Endothelial cell of umbilical vein (primary cell): ENCODE data around the gene CCDC106. TPM values are rescaled to one million over a fixed set of nuclear protein-coding genes. Genes with fewer than 3 reads are reported as not detected.

Source experiments
- BruUV-seq: library from RNA; stranded (reverse); fragments of 400-500 nt; replicated peaks from 2 replicates; lab custom pipeline; 2021; lab: Mats Ljungman, UMichigan
- CTCF ChIA-PET: fragments of 300-600, 350-600 bp; sonication (Branson Sonifier 250); formaldehyde crosslinking; loops from one replicate; lab custom pipeline; 2021; ENCODE audit warnings: antibody characterized with exemption, inconsistent platforms; lab: Charles Lee
- POLR2A ChIA-PET: fragments of 300-600, 350-600 bp; sonication (Branson Sonifier 250); formaldehyde crosslinking; loops from one replicate; lab custom pipeline; 2021; ENCODE audit warnings: antibody characterized with exemption, inconsistent platforms; lab: Charles Lee
- DNase-seq: peaks from one replicate; pipeline ENCODE4 v3.0.0-alpha.2; 2011; ENCODE audit warnings: low read depth, low spot score
- FAIRE-seq: peaks from 2 replicates; lab custom pipeline; 2011; peaks lifted over from hg19 to GRCh38; lab: Jason Lieb, UNC
- H2AFZ ChIP-seq: 2 replicates; pipeline ENCODE4 v1.6.0; 2012; ENCODE audit warnings: low read depth, low read length, control low read depth, inconsistent platforms
- H3K27ac ChIP-seq: 2 replicates; pipeline ENCODE4 v1.5.1; 2011; ENCODE audit warnings: low read depth, mild to moderate bottlenecking, control low read depth, low read length, moderate library complexity; ENCODE audit not compliant: insufficient read depth
- H3K27me3 ChIP-seq, 2 experiments: 2 replicates each; pipeline versions ENCODE4 v1.6.0 to v1.6.1; 2011; ENCODE audit warnings: low read length in 2 of 2, mixed read lengths in 1 of 2; ENCODE audit not compliant: control insufficient read depth in 2 of 2, insufficient read depth in 2 of 2
- H3K36me3 ChIP-seq, 2 experiments: 2 replicates in 1 of 2; 3 replicates in 1 of 2; pipeline ENCODE4 v1.5.1; 2011; ENCODE audit warnings: low read length in 2 of 2, mild to moderate bottlenecking in 1 of 2, moderate library complexity in 1 of 2; ENCODE audit not compliant: control insufficient read depth in 2 of 2, insufficient read depth in 2 of 2; ENCODE audit errors: extremely low read depth in 1 of 2
- H3K4me1 ChIP-seq: 3 replicates; pipeline ENCODE4 v1.5.1; 2011; ENCODE audit warnings: mild to moderate bottlenecking, low read length; ENCODE audit not compliant: control insufficient read depth, insufficient read depth; ENCODE audit errors: extremely low read depth
- H3K4me2 ChIP-seq: 2 replicates; pipeline ENCODE4 v1.6.1; 2011; ENCODE audit warnings: low read length, control low read depth, mixed read lengths; ENCODE audit not compliant: insufficient read depth
- H3K4me3 ChIP-seq, 3 experiments: fragments of 200-600 bp in 1 of 3; sonication (generic), shearing (Covaris generic) in 1 of 3; replicated peaks in 1 of 3; 2 replicates each; pipeline ENCODE4 v1.5.1; 2011 to 2016; ENCODE audit warnings: control low read depth in 3 of 3, low read length in 3 of 3, mild to moderate bottlenecking in 2 of 3, inconsistent platforms in 1 of 3, low read depth in 1 of 3, moderate library complexity in 1 of 3; ENCODE audit not compliant: insufficient read depth in 1 of 3
- H3K79me2 ChIP-seq: 2 replicates; pipeline ENCODE4 v1.6.0; 2012; ENCODE audit warnings: low read length, inconsistent platforms; ENCODE audit not compliant: control insufficient read depth, insufficient read depth
- H3K9ac ChIP-seq: replicated peaks from 2 replicates; pipeline ENCODE3; 2011; ENCODE audit warnings: low read length, control low read depth; ENCODE audit not compliant: insufficient read depth; ENCODE audit errors: extremely low read depth
- H3K9me1 ChIP-seq: replicated peaks from 3 replicates; pipeline ENCODE4 v1.6.0; 2011; ENCODE audit warnings: mild to moderate bottlenecking, low read length; ENCODE audit not compliant: control insufficient read depth, insufficient read depth; ENCODE audit errors: extremely low read depth
- H3K9me3 ChIP-seq: replicated peaks from 2 replicates; pipeline ENCODE4 v1.5.1; 2012; ENCODE audit warnings: low read length, inconsistent platforms; ENCODE audit not compliant: control insufficient read depth, insufficient read depth
- H4K20me1 ChIP-seq: replicated peaks from 2 replicates; pipeline ENCODE3; 2011; ENCODE audit warnings: mild to moderate bottlenecking, low read length; ENCODE audit not compliant: control insufficient read depth, insufficient read depth; ENCODE audit errors: extremely low read depth
- CTCF ChIP-seq, 2 donors: IDR thresholded peaks; 1 replicate in 1 of 2; 2 replicates in 1 of 2; pipeline ENCODE4 v1.5.1; 2011; ENCODE audit warnings: low read length in 2 of 2, mild to moderate bottlenecking in 2 of 2, moderate library complexity in 2 of 2, control low read depth in 1 of 2, inconsistent platforms in 1 of 2, low read depth in 1 of 2; ENCODE audit not compliant: insufficient read depth in 1 of 2; ENCODE audit errors: extremely low read depth in 1 of 2
- EZH2 ChIP-seq: IDR thresholded peaks from 2 replicates; pipeline ENCODE4 v1.6.1; 2012; ENCODE audit warnings: borderline replicate concordance, low read depth, mild to moderate bottlenecking, moderate library complexity, low read length, inconsistent platforms; ENCODE audit not compliant: severe bottlenecking
- FOS ChIP-seq: IDR thresholded peaks from 2 replicates; pipeline ENCODE4 v1.6.1; 2011; ENCODE audit warnings: mild to moderate bottlenecking, low read length, moderate library complexity, borderline replicate concordance; ENCODE audit not compliant: insufficient read depth
- MAX ChIP-seq: IDR thresholded peaks from 2 replicates; pipeline ENCODE4 v1.6.1; 2011; ENCODE audit not compliant: insufficient read depth, insufficient read length
- POLR2AphosphoS5 ChIP-seq: IDR thresholded peaks from 2 replicates; pipeline ENCODE4 v1.6.1; 2012; ENCODE audit warnings: low read depth, mild to moderate bottlenecking, control low read depth, low read length, moderate library complexity; ENCODE audit not compliant: insufficient read depth
- dilution Hi-C: fragments of 300-500 bp; cut with MboI; formaldehyde crosslinking; loops from one replicate; pipeline ENCODE4 v1.15.0; 2019; ENCODE audit warnings: low sequenced_read_pairs; ENCODE audit not compliant: extremely low pct_ligation_motif_present
- intact Hi-C: fragments of 100-400 bp; cut with micrococcal nuclease; formaldehyde crosslinking; loops from one replicate; pipeline ENCODE4 v1.10.0; 2022
- polyA plus RNA-seq, 4 experiments: library from polyadenylated mRNA; depleted of rRNA in 3 of 4; stranded (reverse) in 3 of 4; unstranded in 1 of 4; fragments of >200 nt; gene quantifications; 2 replicates each; pipeline versions ENCODE4 v1.2.1 to v1.2.3, GENCODE V29; 2011 to 2012; ENCODE audit warnings: missing spikeins in 1 of 4
- total RNA-seq: library from RNA; stranded (reverse); gene quantifications from 2 replicates; pipeline ENCODE4 v1.2.3, GENCODE V29; 2021

Gene CCDC106
- total and polyA plus RNA-seq, 2 donors (not counting 3 experiments of a cell fraction or from before 2014, with no cell fraction given) = 11.8 to 12.0 TPM

GRCh38 chr19:55632463-55632834 lies 15.6 kb upstream of the CCDC106 start:
- Histone ChIP-seq H2AFZ (peak overlapping the region; percentile 41), H3K79me2 (peaks cover 21% of the 10 kb centered on the region), H3K36me3 (no peaks in the 10 kb centered on the region), H3K9me3 (no peaks in the 10 kb centered on the region), H3K9ac (no peak overlapping the region), H4K20me1 (no peaks in the 10 kb centered on the region), H3K27me3 (no peaks in the 10 kb centered on the region), H3K27ac (no peak overlapping the region), H3K4me2 (no peak overlapping the region), H3K4me3 (no peak overlapping the region), H3K9me1 (no peaks in the 10 kb centered on the region), H3K4me1 (peaks cover 12% of the 10 kb centered on the region)
- intact Hi-C loops = loop anchor here (1.0 to 5.0 kb wide), 4 partner anchors 21 to 490 kb away; no protein-coding TSS in a partner anchor
- TF ChIP-seq FOS (no peak), CTCF (IDR thresholded peaks at IDR 0.05; ENCODE audit: extremely low read depth in 1 of 2, insufficient read depth in 1 of 2, low read depth in 1 of 2, low read length in 2 of 2) (peak; percentile 67 to 75), MAX (no peak), POLR2AphosphoS5 (no peak), EZH2 (no peak)
- BruUV-seq = no TSS peak
- FAIRE-seq = peak; percentile 97
- peak; percentile 91 for DNase-seq
- dilution Hi-C loops = no loop called here
- ChIA-PET POLR2A (interaction anchor here (0.6 to 1.8 kb wide), 2 partner anchors 10 to 11 kb away, joined by 3 to 4 read pairs; partner anchors contain the start of gene ZNF581), CTCF (interaction anchor here (0.6 to 3.3 kb wide), 48 partner anchors 8 to 719 kb away, joined by 3 to 86 read pairs (median 6); partner anchors contain the start of genes CCDC106, FIZ1, ISOC2 and NAT14)
